HG03280 (cell line): ENCODE measurements around the gene KSR2.
"Not testable (repeated sequence)": the region's sequence is repeated elsewhere in the genome, so short reads cannot be mapped to it uniquely, and the experiment has no call there.

Source experiments
- ATAC-seq: cut with Tn5 transposase; IDR thresholded peaks from one replicate; pipeline ENCODE4 v1.9.1; 2021; ENCODE audit warnings: mild to moderate bottlenecking, moderate library complexity; ENCODE audit not compliant: unreplicated experiment

Gene KSR2

DNA sequence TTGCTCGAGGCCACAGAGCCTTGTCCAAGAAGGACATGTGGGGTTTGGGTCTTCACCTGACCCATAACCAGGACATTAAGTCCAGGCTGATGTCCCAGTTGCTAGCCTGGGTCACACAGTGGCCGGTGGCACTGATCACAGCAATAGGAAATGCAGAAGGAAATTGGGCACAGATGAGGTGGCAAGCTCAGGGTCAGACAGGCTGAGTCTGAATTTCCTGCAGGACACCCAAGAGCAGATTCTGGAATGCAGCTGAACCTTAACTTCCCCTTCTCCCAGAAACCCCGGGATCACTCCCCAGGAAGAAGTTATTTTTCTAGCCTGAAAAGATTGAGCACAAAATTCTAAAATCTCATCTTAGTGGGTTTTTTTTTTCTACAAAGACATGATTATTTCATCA, 199.9 kb downstream of the KSR2 start:
- ATAC-seq, result no peak

- ATAC-seq, result no peak
Observed at GRCh38 chr12:117766008-117766407, 202.8 kb downstream of the KSR2 start.

GRCh38 chr12:117762143-117762542, 206.6 kb downstream of the KSR2 start:
- ATAC-seq, result no peak

- ATAC-seq, result no peak
Observed at GRCh38 chr12:117761528-117762100, 207.2 kb downstream of the KSR2 start.

GRCh38 chr12:117760990-117761389, 207.8 kb downstream of the KSR2 start:
- no peak for ATAC-seq

GRCh38 chr12:117750657-117751056, 218.1 kb downstream of the KSR2 start:
- no peak for ATAC-seq

DNA sequence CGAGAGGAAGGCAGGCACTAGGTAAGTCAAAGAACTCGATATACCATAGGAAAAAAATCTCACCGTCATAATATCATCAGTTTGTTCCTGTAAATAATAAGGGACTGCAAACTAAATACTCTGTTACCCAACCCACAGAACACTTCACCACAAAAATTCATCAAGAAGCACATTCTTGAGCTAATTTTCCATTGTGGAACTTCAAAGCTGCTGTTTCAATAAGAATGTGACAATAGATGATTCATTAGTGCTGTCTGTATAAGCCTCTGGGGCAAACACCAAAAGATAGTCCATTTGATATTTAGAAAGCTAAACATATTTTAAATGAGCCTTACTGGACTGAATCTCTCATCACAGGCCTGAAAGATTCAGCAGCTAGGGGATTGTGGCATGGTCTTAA, 219.4 kb downstream of the KSR2 start:
- ATAC-seq, result no peak

DNA sequence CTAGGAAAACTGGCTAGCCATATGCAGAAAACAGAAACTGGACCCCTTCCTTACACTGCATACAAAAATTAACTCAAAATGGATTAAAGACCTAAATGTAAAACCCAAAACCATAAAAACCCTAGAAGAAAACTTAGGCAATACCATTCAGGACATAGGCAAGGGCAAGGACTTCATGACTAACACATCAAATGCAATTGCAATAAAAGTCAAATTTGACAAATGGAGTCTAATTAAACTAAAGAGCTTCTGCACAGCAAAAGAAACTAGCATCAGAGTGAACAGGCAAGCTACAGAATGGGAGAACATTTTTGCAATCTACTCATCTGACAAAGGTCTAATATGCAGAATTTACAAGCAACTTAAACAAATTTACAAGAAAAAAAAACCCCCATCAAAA, 222.4 kb downstream of the KSR2 start:
- not testable (repeated sequence) for ATAC-seq

DNA sequence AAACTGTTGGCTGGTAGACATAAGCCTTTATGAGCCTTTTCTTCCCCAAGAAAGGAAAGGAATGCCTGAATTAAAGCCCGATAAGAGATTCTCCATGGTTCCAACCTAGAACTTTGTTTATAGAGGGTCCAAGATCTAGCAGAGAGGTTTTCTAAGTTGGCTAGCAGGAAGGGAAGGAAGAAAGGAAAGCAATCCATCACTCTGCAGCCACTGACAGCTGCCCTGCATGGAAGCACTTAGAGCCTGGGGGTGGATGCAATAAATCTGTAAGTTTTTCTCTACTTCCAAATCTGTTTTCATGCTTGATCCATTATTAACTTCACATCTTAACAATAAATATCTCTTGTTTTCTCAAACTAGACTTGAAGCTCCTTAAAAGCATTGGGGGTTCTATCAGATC, 224.4 kb downstream of the KSR2 start:
- no peak for ATAC-seq

GRCh38 chr12:117743761-117744160, 225.0 kb downstream of the KSR2 start:
- no peak for ATAC-seq

DNA sequence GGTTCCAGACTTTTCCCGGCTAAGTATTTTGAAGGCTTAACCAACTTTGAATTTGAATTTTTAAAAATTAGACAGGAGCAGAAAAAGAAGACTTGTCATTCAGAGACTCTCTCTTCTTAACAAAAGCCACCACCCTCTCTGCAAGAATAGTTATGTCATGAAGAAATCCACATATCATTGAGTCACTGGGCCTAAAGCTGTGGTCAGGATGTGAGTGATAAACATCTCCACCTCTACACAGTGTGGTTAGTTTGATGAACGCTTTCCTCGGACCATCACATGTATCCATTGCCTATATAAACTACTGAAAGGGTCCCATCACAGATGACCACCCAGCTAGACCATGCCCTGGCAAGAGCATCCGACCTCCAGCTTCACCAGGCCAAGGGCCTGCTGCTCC, 226.1 kb downstream of the KSR2 start:
- ATAC-seq, result no peak

DNA sequence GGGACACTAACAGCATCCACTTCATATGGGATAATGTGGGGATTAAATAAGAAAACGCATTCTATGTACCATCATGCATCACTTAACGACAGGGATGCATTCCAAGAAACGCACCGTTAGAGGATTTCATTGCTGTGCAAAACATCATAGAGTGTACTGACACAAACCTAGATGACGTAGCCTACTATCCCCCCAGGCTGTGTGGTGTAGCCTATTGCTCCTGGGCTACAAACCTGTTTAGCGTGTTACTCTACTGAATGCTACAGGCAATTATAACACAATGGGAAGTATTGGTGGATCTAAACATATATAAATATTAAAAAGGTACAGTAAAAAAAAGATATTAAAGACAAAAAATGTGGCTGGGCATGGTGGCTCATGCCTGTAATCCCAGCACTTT, 230.6 kb downstream of the KSR2 start:
- ATAC-seq, result no peak

DNA sequence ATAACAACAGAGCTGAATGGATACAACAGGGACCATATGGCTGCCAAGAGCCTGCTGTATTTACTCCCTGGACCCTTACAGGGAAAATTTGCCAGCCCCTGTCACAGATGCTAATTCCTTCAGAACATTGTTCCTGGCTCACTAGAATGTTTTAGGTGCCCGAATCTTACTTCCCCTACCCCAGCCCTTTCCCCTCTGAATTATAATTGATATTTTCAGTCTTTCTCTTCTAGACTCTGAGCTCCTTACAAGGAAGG, 235.3 kb downstream of the KSR2 start:
- ATAC-seq, result no peak

- ATAC-seq, result no peak
Observed at GRCh38 chr12:117732761-117733548, 235.8 kb downstream of the KSR2 start.

DNA sequence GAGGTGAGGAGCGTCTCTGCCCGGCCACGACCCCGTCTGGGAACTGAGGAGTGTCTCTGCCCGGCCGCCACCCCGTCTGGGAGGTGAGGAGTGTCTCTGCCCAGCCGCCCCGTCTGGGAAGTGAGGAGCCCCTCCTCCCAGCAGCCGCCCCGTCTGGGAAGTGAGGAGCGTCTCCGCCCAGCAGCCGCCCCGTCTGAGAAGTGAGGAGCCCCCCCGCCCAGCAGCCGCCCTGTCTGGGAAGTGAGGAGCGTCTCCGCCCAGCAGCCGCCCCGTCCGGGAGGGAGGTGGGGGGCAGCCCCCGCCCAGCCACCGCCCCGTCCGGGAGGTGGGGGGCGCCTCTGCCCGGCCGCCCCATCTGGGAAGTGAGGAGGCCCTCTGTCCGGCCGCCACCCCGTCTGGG, 237.7 kb downstream of the KSR2 start:
- not testable (repeated sequence) for ATAC-seq

DNA sequence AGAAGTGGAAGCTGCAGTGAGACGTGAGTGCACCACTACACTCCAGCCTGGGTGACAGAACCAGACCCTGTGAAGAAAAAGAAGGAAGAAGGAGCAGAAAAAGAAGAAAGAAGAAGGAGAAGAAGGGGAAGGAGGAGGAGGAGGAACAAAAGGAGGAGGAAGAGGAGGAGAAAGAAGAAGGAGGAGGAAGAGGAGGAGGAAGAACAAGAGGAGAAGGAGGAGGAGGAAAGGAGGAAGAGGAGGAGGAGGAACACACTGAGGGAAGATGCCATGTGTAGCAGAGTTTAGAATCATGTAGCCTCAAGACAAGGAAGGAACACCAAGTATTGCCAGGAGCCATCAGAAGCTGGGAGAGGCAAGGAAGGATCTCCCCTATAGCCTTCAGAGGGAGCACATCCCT, 241.5 kb downstream of the KSR2 start:
- no peak for ATAC-seq

GRCh38 chr12:117724543-117724942, 244.2 kb downstream of the KSR2 start:
- no peak for ATAC-seq

DNA sequence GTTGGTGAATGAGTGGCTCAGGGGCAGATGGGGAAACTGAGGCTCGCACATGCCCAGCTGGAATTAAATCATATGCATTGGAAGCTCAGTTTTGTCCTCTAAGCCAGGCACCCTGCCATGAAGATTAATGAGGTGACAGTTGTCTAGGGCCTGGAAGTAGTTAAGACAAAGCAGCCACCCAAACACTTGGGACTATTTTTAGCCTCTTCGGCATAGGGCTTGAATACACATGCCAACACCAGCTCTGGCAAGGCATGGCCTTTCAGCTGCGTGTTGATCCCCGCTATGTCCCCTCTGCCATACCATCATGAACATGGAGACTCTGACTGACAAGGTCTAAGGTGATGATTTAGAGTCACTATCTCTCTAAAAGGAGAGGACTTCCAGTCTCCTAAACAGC, 250.2 kb downstream of the KSR2 start:
- ATAC-seq, result no peak

DNA sequence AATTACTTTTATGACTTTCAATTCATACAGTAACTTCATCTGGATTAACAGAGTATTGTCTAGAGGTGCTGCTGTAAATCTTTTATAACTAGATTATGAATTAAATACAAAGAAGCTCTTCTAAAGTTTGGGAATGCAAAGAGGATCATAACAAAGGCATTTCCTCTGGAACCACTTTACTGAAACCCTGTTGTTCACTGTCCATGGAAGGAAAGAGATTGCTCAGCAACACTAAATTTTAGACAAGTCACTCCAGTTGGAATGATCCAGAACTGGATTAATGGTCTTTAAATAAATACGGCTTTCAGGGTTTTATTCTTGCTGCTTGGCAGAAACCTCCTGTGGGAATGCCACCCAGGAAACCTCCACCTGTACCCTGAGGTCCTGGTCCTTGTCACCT, 250.6 kb downstream of the KSR2 start:
- no peak for ATAC-seq

- ATAC-seq, result no peak
Observed at GRCh38 chr12:117714203-117714602, 254.6 kb downstream of the KSR2 start.

DNA sequence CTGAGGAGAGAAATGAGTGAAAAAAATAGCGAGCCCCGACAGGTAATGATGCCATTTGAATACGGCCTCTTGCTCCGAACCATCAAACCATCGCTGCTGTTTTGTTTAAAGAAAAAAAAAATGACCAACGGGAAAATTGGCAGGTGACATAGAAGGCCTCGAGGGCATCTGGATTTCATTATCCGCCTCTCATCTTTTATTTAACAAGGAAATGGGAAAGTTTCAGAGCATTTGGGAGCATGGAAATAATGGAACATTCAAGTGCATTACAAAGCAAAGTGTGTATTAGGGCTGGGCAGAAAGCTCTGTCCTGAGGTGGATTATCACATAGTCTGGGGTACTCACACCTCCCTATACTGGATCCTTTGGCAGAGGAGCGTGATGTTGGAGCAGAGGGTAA, 258.7 kb downstream of the KSR2 start:
- ATAC-seq, result no peak

DNA sequence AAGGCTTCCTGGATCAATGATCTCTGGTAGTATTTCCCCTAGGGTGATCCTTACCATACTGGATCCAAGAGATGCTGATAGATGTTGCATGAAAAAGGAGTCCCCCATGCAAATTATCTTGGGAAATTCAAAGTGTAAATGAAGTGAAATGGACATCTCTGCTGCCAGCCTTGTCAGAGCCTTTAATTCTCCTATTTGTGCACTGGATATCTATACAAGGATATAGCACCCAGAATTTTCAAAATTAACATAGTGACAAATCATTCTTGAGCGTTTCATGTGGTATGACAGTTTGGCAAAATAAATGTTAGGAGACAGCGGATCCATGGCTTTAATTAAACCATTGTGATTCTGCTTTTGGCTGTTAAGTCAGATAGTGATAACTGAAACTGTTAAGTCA, 260.9 kb downstream of the KSR2 start:
- ATAC-seq, result no peak

GRCh38 chr12:117703584-117703983, 265.2 kb downstream of the KSR2 start:
- no peak for ATAC-seq
